Endothelial cell of umbilical vein (primary cell): Measurements from ENCODE around the gene SLMAP. TPM values are rescaled to one million over a fixed set of nuclear protein-coding genes. Genes with fewer than 3 reads are reported as not detected.

ENCODE experiments used
- BruUV-seq: library from RNA; stranded (reverse); fragments of 400-500 nt; replicated peaks from 2 replicates; lab custom pipeline; 2021; lab: Mats Ljungman, UMichigan
- CTCF ChIA-PET: fragments of 300-600, 350-600 bp; sonication (Branson Sonifier 250); formaldehyde crosslinking; loops from one replicate; lab custom pipeline; 2021; ENCODE audit warnings: antibody characterized with exemption, inconsistent platforms; lab: Charles Lee
- POLR2A ChIA-PET: fragments of 300-600, 350-600 bp; sonication (Branson Sonifier 250); formaldehyde crosslinking; loops from one replicate; lab custom pipeline; 2021; ENCODE audit warnings: antibody characterized with exemption, inconsistent platforms; lab: Charles Lee
- DNase-seq: peaks from one replicate; pipeline ENCODE4 v3.0.0-alpha.2; 2011; ENCODE audit warnings: low read depth, low spot score
- FAIRE-seq: peaks from 2 replicates; lab custom pipeline; 2011; peaks lifted over from hg19 to GRCh38; lab: Jason Lieb, UNC
- H2AFZ ChIP-seq: 2 replicates; pipeline ENCODE4 v1.6.0; 2012; ENCODE audit warnings: low read depth, low read length, control low read depth, inconsistent platforms
- H3K27ac ChIP-seq: 2 replicates; pipeline ENCODE4 v1.5.1; 2011; ENCODE audit warnings: low read depth, mild to moderate bottlenecking, control low read depth, low read length, moderate library complexity; ENCODE audit not compliant: insufficient read depth
- H3K27me3 ChIP-seq, 2 experiments: 2 replicates each; pipeline versions ENCODE4 v1.6.0 to v1.6.1; 2011; ENCODE audit warnings: low read length in 2 of 2, mixed read lengths in 1 of 2; ENCODE audit not compliant: control insufficient read depth in 2 of 2, insufficient read depth in 2 of 2
- H3K36me3 ChIP-seq, 2 experiments: 2 replicates in 1 of 2; 3 replicates in 1 of 2; pipeline ENCODE4 v1.5.1; 2011; ENCODE audit warnings: low read length in 2 of 2, mild to moderate bottlenecking in 1 of 2, moderate library complexity in 1 of 2; ENCODE audit not compliant: control insufficient read depth in 2 of 2, insufficient read depth in 2 of 2; ENCODE audit errors: extremely low read depth in 1 of 2
- H3K4me1 ChIP-seq: 3 replicates; pipeline ENCODE4 v1.5.1; 2011; ENCODE audit warnings: mild to moderate bottlenecking, low read length; ENCODE audit not compliant: control insufficient read depth, insufficient read depth; ENCODE audit errors: extremely low read depth
- H3K4me2 ChIP-seq: 2 replicates; pipeline ENCODE4 v1.6.1; 2011; ENCODE audit warnings: low read length, control low read depth, mixed read lengths; ENCODE audit not compliant: insufficient read depth
- H3K4me3 ChIP-seq, 3 experiments: fragments of 200-600 bp in 1 of 3; sonication (generic), shearing (Covaris generic) in 1 of 3; replicated peaks in 1 of 3; 2 replicates each; pipeline ENCODE4 v1.5.1; 2011 to 2016; ENCODE audit warnings: control low read depth in 3 of 3, low read length in 3 of 3, mild to moderate bottlenecking in 2 of 3, inconsistent platforms in 1 of 3, low read depth in 1 of 3, moderate library complexity in 1 of 3; ENCODE audit not compliant: insufficient read depth in 1 of 3
- H3K79me2 ChIP-seq: 2 replicates; pipeline ENCODE4 v1.6.0; 2012; ENCODE audit warnings: low read length, inconsistent platforms; ENCODE audit not compliant: control insufficient read depth, insufficient read depth
- H3K9ac ChIP-seq: replicated peaks from 2 replicates; pipeline ENCODE3; 2011; ENCODE audit warnings: low read length, control low read depth; ENCODE audit not compliant: insufficient read depth; ENCODE audit errors: extremely low read depth
- H3K9me1 ChIP-seq: replicated peaks from 3 replicates; pipeline ENCODE4 v1.6.0; 2011; ENCODE audit warnings: mild to moderate bottlenecking, low read length; ENCODE audit not compliant: control insufficient read depth, insufficient read depth; ENCODE audit errors: extremely low read depth
- H3K9me3 ChIP-seq: replicated peaks from 2 replicates; pipeline ENCODE4 v1.5.1; 2012; ENCODE audit warnings: low read length, inconsistent platforms; ENCODE audit not compliant: control insufficient read depth, insufficient read depth
- H4K20me1 ChIP-seq: replicated peaks from 2 replicates; pipeline ENCODE3; 2011; ENCODE audit warnings: mild to moderate bottlenecking, low read length; ENCODE audit not compliant: control insufficient read depth, insufficient read depth; ENCODE audit errors: extremely low read depth
- EZH2 ChIP-seq: IDR thresholded peaks from 2 replicates; pipeline ENCODE4 v1.6.1; 2012; ENCODE audit warnings: borderline replicate concordance, low read depth, mild to moderate bottlenecking, moderate library complexity, low read length, inconsistent platforms; ENCODE audit not compliant: severe bottlenecking
- FOS ChIP-seq: IDR thresholded peaks from 2 replicates; pipeline ENCODE4 v1.6.1; 2011; ENCODE audit warnings: mild to moderate bottlenecking, low read length, moderate library complexity, borderline replicate concordance; ENCODE audit not compliant: insufficient read depth
- GATA2 ChIP-seq: IDR thresholded peaks from 2 replicates; pipeline ENCODE4 v1.7.0; 2011; ENCODE audit warnings: low read depth, mild to moderate bottlenecking, moderate library complexity, mixed read lengths, low read length; ENCODE audit not compliant: insufficient read length, insufficient read depth
- JUN ChIP-seq: IDR thresholded peaks from 2 replicates; pipeline ENCODE4 v1.6.1; 2011; ENCODE audit warnings: borderline replicate concordance, low read depth; ENCODE audit not compliant: insufficient read length, insufficient read depth
- MYC ChIP-seq: IDR thresholded peaks from one replicate; pipeline ENCODE4 v1.6.1; 2011; ENCODE audit warnings: mild to moderate bottlenecking, low read depth, low read length
- POLR2AphosphoS5 ChIP-seq: IDR thresholded peaks from 2 replicates; pipeline ENCODE4 v1.6.1; 2012; ENCODE audit warnings: low read depth, mild to moderate bottlenecking, control low read depth, low read length, moderate library complexity; ENCODE audit not compliant: insufficient read depth
- dilution Hi-C: fragments of 300-500 bp; cut with MboI; formaldehyde crosslinking; loops from one replicate; pipeline ENCODE4 v1.15.0; 2019; ENCODE audit warnings: low sequenced_read_pairs; ENCODE audit not compliant: extremely low pct_ligation_motif_present
- intact Hi-C: fragments of 100-400 bp; cut with micrococcal nuclease; formaldehyde crosslinking; loops from one replicate; pipeline ENCODE4 v1.10.0; 2022
- polyA plus RNA-seq, 4 experiments: library from polyadenylated mRNA; depleted of rRNA in 3 of 4; stranded (reverse) in 3 of 4; unstranded in 1 of 4; fragments of >200 nt; gene quantifications; 2 replicates each; pipeline versions ENCODE4 v1.2.1 to v1.2.3, GENCODE V29; 2011 to 2012; ENCODE audit warnings: missing spikeins in 1 of 4
- total RNA-seq: library from RNA; stranded (reverse); gene quantifications from 2 replicates; pipeline ENCODE4 v1.2.3, GENCODE V29; 2021
- TF ChIP-seq, protein P1 (sequence below), 2 donors: IDR thresholded peaks; 1 replicate in 1 of 2; 2 replicates in 1 of 2; pipeline ENCODE4 v1.5.1; 2011; ENCODE audit warnings: low read length in 2 of 2, mild to moderate bottlenecking in 2 of 2, moderate library complexity in 2 of 2, control low read depth in 1 of 2, inconsistent platforms in 1 of 2, low read depth in 1 of 2; ENCODE audit not compliant: insufficient read depth in 1 of 2; ENCODE audit errors: extremely low read depth in 1 of 2

The SLMAP gene
- total and polyA plus RNA-seq, 2 donors (not counting 3 experiments of a cell fraction or from before 2014, with no cell fraction given), result 9.8 to 54.7 TPM

DNA sequence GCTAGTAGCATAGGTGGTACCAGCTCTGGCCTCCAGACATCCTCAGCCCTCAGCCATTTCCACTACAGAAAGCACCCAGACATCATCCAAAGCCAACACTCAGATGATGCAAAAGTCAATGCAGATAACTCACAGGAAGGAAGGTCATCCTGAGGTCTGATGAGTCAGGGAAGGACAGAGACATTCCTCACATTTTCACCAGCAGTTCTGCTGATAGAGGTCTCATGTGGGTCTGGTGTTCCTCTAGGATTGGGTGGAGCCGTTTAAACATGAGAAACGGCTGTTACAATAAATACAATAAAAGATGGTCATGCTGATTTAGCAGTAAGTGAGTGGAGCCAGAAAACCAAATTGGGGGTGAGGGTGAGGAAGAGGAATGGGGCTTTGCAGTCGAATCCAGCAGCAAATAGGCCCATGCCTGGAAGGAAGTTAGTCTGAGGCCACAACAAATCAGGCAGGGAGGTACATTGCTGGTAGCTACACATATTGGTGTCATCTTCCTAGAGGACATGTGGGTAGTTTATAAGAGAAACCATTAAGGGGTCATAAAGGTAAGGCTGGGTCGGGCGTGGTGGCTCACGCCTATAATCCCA, 218.8 kb downstream of the SLMAP start:
- CTCF ChIA-PET, result interaction anchor here (1.1 to 2.0 kb wide), 3 partner anchors 30 to 109 kb away, joined by 3 to 13 read pairs (median 5); partner anchors contain the start of gene FLNB

More for the DNA sequence above, 218.8 kb downstream of the SLMAP start:
- H3K9ac ChIP-seq, result peak overlapping the region; percentile 72
- dilution Hi-C loops, result no loop called here
- BruUV-seq, result no TSS peak
- H3K79me2 ChIP-seq, result no peaks in the 10 kb centered on the region
- no peaks in the 10 kb centered on the region for H3K9me1 ChIP-seq
- no peaks in the 10 kb centered on the region for H3K36me3 ChIP-seq
- FAIRE-seq, result peak; percentile 87
- H2AFZ ChIP-seq, result peak overlapping the region; percentile 53
- intact Hi-C loops, result loop anchor here (1.0 to 5.0 kb wide), 5 partner anchors 8 to 187 kb away; no protein-coding TSS in a partner anchor
- H3K4me1 ChIP-seq, result peaks cover 47% of the 10 kb centered on the region
- POLR2A ChIA-PET, result interaction anchor here (0.8 to 1.4 kb wide), 2 partner anchors 22 to 23 kb away, joined by 3 to 5 read pairs; no protein-coding TSS in a partner anchor
- H3K27ac ChIP-seq, result peak overlapping the region; percentile 94
- peak; percentile 86 for DNase-seq
- peak overlapping the region; percentile 42 for H3K4me2 ChIP-seq
- H3K9me3 ChIP-seq, result no peaks in the 10 kb centered on the region
- no peaks in the 10 kb centered on the region for H4K20me1 ChIP-seq
- no peaks in the 10 kb centered on the region for H3K27me3 ChIP-seq
- TF ChIP-seq EZH2 (no peak), FOS (peak; percentile 97), POLR2AphosphoS5 (peak; percentile 94), MYC (peak; percentile 72), GATA2 (peak; percentile 90), JUN (peak; percentile 93)
- TF ChIP-seq, protein P1, sequence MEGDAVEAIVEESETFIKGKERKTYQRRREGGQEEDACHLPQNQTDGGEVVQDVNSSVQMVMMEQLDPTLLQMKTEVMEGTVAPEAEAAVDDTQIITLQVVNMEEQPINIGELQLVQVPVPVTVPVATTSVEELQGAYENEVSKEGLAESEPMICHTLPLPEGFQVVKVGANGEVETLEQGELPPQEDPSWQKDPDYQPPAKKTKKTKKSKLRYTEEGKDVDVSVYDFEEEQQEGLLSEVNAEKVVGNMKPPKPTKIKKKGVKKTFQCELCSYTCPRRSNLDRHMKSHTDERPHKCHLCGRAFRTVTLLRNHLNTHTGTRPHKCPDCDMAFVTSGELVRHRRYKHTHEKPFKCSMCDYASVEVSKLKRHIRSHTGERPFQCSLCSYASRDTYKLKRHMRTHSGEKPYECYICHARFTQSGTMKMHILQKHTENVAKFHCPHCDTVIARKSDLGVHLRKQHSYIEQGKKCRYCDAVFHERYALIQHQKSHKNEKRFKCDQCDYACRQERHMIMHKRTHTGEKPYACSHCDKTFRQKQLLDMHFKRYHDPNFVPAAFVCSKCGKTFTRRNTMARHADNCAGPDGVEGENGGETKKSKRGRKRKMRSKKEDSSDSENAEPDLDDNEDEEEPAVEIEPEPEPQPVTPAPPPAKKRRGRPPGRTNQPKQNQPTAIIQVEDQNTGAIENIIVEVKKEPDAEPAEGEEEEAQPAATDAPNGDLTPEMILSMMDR (IDR thresholded peaks at IDR 0.05; ENCODE audit: extremely low read depth in 1 of 2, insufficient read depth in 1 of 2, low read depth in 1 of 2, low read length in 2 of 2), result no peak
- H3K4me3 ChIP-seq, result no peak overlapping the region
